Vagina (tissue), 2 donors: ENCODE measurements around the gene SRRM2. TPM values are rescaled to one million over a fixed set of nuclear protein-coding genes. Genes with fewer than 3 reads are reported as not detected.

Experiments used
- DNase-seq, 2 donors: peaks; one replicate each; pipeline ENCODE4 v3.0.0-alpha.2; 2017; ENCODE audit errors: extremely low spot score in 2 of 2
- H3K27ac ChIP-seq: fragments of 200-600 bp; sonication (generic); one replicate; pipeline ENCODE4 v1.5.1; 2019
- H3K27me3 ChIP-seq: fragments of 200-600 bp; sonication (generic); one replicate; pipeline ENCODE4 v1.5.1; 2019
- H3K36me3 ChIP-seq, 2 donors: fragments of 200-600 bp; sonication (generic); one replicate each; pipeline ENCODE4 v1.5.1; 2017 to 2019
- H3K4me1 ChIP-seq: fragments of 200-600 bp; sonication (generic); one replicate; pipeline ENCODE4 v1.5.1; 2019
- H3K4me3 ChIP-seq, 2 donors: fragments of 200-600 bp; sonication (generic); 1 replicate in 1 of 2; 2 replicates in 1 of 2; pipeline ENCODE4 v1.5.1; 2016 to 2019
- H3K9me3 ChIP-seq: fragments of 200-600 bp; sonication (generic); one replicate; pipeline ENCODE4 v1.5.1; 2019
- POLR2A ChIP-seq, 2 donors: fragments of 450-650 bp; IDR thresholded peaks; one replicate each; pipeline ENCODE4 v1.6.1; 2017; ENCODE audit warnings: antibody characterized with exemption in 2 of 2, mild to moderate bottlenecking in 2 of 2, moderate library complexity in 2 of 2
- POLR2AphosphoS5 ChIP-seq, 2 donors: sonication (generic); formaldehyde crosslinking; IDR thresholded peaks; one replicate each; pipeline ENCODE4 v1.9.0; 2017; ENCODE audit warnings: antibody characterized with exemption in 2 of 2, mild to moderate bottlenecking in 2 of 2, low read depth in 1 of 2; ENCODE audit not compliant: insufficient read depth in 1 of 2
- intact Hi-C: fragments of 100-400 bp; cut with DNase I; formaldehyde crosslinking; loops from one replicate; pipeline ENCODE4 v1.15.1; 2023
- total RNA-seq: library from RNA; depleted of rRNA; stranded (reverse); fragments of >200 nt; gene quantifications from one replicate; pipeline ENCODE4 v1.2.3, GENCODE V29; 2016
- TF ChIP-seq, protein P1 (sequence below), 3 experiments: fragments of 450-650 bp in 2 of 3; fragments of 200-600 bp in 1 of 3; sonication (generic) in 1 of 3; IDR thresholded peaks; one replicate each; pipeline ENCODE4 v1.5.1; 2017 to 2019; ENCODE audit warnings: antibody characterized with exemption in 3 of 3, mild to moderate bottlenecking in 2 of 3, moderate library complexity in 2 of 3

Gene SRRM2
- total RNA-seq, 1 donor from 2014 or later = 534 TPM

DNA sequence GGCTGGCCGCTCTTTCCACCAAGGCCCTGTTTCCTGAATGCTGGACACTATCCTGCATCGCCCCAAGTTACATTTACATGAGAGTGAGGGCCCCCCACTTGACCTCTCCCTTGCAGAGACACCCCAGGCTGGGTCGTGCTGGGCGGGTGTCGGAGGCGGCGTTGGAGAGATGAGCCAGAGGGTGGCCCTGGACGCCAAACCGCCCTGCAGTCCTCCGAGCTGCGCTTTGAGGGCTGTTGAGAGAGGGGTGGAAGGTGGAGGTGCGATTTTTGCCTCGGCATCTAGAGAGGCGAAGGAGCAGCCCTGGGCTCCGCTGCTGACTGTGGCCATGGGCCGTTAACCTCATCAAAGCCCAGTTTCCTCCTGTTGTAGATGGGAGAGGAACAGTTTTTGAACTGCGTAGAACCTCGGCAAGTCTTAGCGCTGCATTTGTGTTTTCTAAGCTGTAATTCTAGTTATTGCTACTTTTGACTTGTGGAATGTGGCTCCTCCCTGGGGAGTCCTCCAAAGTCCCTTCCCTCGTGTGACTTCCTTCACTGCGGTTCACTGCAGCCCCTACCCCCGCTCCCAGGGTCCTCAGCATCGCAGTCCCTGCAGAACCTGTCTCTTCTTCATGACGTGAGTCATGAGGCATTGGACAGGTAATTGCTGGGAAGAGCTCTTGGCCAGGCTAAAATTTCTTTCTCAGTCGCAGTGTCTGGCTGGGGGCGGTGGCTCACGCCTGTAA is 25.6 kb downstream of the SRRM2 start:
- peak overlapping the region; percentile 100 for H3K27ac ChIP-seq
- H3K9me3 ChIP-seq = no peaks in the 10 kb centered on the region
- H3K27me3 ChIP-seq = no peaks in the 10 kb centered on the region
- H3K4me3 ChIP-seq = peak overlapping the region; percentile 99
- peaks cover 40% of the 10 kb centered on the region for H3K4me1 ChIP-seq
- TF ChIP-seq POLR2A (IDR thresholded peaks at IDR 0.05) (no peak), POLR2AphosphoS5 (IDR thresholded peaks at IDR 0.05; ENCODE audit: insufficient read depth in 1 of 2, low read depth in 1 of 2) (no peak)
- TF ChIP-seq, protein P1, sequence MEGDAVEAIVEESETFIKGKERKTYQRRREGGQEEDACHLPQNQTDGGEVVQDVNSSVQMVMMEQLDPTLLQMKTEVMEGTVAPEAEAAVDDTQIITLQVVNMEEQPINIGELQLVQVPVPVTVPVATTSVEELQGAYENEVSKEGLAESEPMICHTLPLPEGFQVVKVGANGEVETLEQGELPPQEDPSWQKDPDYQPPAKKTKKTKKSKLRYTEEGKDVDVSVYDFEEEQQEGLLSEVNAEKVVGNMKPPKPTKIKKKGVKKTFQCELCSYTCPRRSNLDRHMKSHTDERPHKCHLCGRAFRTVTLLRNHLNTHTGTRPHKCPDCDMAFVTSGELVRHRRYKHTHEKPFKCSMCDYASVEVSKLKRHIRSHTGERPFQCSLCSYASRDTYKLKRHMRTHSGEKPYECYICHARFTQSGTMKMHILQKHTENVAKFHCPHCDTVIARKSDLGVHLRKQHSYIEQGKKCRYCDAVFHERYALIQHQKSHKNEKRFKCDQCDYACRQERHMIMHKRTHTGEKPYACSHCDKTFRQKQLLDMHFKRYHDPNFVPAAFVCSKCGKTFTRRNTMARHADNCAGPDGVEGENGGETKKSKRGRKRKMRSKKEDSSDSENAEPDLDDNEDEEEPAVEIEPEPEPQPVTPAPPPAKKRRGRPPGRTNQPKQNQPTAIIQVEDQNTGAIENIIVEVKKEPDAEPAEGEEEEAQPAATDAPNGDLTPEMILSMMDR (IDR thresholded peaks at IDR 0.05) = no peak
- peaks cover 0 to 11% of the 10 kb centered on the region in 2 donors for H3K36me3 ChIP-seq
- DNase-seq = no peak
- intact Hi-C loops = no loop called here

- no peak for DNase-seq
Observed at GRCh38 chr16:2778630-2778958, 26.2 kb downstream of the SRRM2 start.

GRCh38 chr16:2779151-2779920 is 26.9 kb downstream of the SRRM2 start:
- Histone ChIP-seq H3K4me3 (no peak overlapping the region), H3K27ac (no peak overlapping the region), H3K36me3 (peaks cover 0 to 7% of the 10 kb centered on the region in 2 donors), H3K27me3 (no peaks in the 10 kb centered on the region), H3K9me3 (no peaks in the 10 kb centered on the region), H3K4me1 (peaks cover 36% of the 10 kb centered on the region)
- DNase-seq = no peak
- TF ChIP-seq, protein P1 (IDR thresholded peaks at IDR 0.05) = no peak
- TF ChIP-seq POLR2AphosphoS5 (IDR thresholded peaks at IDR 0.05; ENCODE audit: insufficient read depth in 1 of 2, low read depth in 1 of 2) (no peak), POLR2A (IDR thresholded peaks at IDR 0.05) (no peak)
- intact Hi-C loops = no loop called here

More at GRCh38 chr16:2778630-2778958, 26.2 kb downstream of the SRRM2 start:
- H3K36me3 ChIP-seq = peaks cover 0 to 11% of the 10 kb centered on the region in 2 donors
- H3K27me3 ChIP-seq = no peaks in the 10 kb centered on the region
- peak overlapping the region; percentile 100 for H3K27ac ChIP-seq
- TF ChIP-seq, protein P1 (IDR thresholded peaks at IDR 0.05) = no peak
- no peak for TF ChIP-seq POLR2A (IDR thresholded peaks at IDR 0.05)
- TF ChIP-seq POLR2AphosphoS5 (IDR thresholded peaks at IDR 0.05; ENCODE audit: insufficient read depth in 1 of 2, low read depth in 1 of 2) = no peak
- no peaks in the 10 kb centered on the region for H3K9me3 ChIP-seq
- peaks cover 40% of the 10 kb centered on the region for H3K4me1 ChIP-seq
- intact Hi-C loops = no loop called here
- H3K4me3 ChIP-seq = peak overlapping the region; percentile 99

DNA sequence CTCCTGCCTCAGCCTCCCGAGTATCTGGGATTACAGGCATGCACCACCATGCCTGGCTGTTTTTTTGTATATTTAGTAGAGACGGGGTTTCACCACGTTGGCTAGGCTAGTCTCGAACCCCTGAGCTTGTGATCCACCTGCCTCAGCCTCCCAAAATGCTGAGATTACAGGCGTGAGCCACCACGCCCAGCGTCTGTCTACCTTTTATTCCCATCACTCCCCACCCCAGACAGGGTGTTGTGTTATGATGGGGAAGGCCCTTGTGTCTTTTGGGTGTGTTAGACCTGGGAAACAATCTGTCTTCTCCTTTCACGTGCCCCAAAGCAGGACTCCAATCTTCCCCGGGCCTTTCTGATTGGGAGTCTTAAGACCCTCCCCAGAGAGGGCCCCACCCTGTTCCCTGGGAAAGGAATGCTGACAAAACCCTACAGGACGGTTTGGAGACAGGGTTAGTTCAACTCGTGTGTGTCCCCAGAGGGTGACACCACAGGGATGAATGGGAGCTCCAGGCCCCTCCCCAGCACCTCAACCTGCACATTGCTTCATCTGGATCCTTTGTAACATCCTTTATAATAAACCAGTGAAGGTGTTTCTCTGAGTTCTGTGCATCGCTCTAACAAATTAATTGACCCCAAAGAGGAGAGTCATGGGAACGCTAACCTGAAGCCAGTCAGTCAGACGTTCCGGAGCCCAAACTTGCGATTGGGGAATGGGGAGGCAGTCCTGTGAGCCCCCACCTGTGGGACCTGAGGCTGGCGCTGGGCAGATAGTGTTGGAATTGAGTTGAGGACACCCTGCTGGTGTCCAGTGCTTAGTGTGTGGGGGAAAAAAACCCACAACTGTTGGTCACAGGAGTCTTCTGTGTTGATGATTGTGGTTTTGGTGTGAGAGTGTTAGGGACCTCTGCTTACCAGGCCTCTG is 27.8 kb downstream of the SRRM2 start:
- intact Hi-C loops = no loop called here
- no peak overlapping the region for H3K27ac ChIP-seq
- H3K4me1 ChIP-seq = peaks cover 35% of the 10 kb centered on the region
- H3K27me3 ChIP-seq = no peaks in the 10 kb centered on the region
- TF ChIP-seq POLR2A (IDR thresholded peaks at IDR 0.05) = no peak
- TF ChIP-seq, protein P1 (IDR thresholded peaks at IDR 0.05) = no peak
- DNase-seq = no peak
- no peaks in the 10 kb centered on the region for H3K36me3 ChIP-seq
- no peak overlapping the region for H3K4me3 ChIP-seq
- no peaks in the 10 kb centered on the region for H3K9me3 ChIP-seq
